Measurements from ENCODE around the gene PHF12. TPM values are rescaled to one million over a fixed set of nuclear protein-coding genes. Genes with fewer than 3 reads are reported as not detected.

The PHF12 gene
- total and polyA plus RNA-seq, 8 donors = 8.3 to 206 (median 24.7) TPM

GRCh38 chr17:28961391-28961790 lies 10.1 kb upstream of the PHF12 start:
- WGBS, 5 donors = 83 to 87% (median 87%) methylated on average over 7 of the region's 7 CpGs
- DNase-seq = no peak

DNA sequence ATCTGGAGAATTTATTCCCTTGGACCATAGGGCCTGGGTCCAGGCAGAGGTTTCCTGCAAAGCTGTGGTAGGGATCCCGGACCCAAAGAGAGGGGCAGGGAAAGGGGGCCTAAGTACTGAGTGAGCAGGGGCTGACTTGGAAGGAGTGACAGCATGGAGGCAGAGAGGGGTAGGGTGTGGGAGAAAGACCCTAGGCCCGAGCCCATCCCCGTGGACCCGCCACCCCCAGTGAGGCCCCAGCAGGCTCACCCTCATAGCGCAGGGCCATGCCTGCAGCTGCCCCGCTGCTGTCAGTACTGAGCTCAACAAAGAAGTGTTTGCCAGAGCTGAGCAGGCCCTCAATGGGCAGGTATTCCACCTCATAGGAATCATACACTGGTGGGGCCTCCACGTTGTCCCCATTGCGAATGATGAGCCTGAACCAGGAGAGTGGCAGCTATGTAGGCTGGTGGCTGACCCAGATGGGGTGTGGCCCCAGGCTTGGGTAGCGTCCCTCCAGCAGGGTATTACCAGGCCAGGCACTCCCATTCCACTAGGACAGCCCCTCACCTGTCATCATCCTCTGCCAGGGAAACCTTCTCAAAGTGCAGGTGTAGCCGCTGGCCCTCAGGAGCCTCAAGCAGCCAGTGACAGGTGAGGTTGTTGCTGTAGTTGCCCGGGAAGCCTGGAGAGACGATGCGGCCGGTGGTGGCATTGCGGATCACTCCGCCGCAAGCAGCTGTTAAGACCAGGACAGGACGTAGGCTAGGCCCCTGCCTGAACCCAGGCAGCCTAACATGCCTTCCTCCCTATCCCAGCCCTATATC lies 9.1 kb upstream of the PHF12 start:
- Histone ChIP-seq H3K27me3 (peaks cover 0 to 26% (median 0%) of the 10 kb centered on the region in 3 donors), H3K27ac (no peak overlapping the region), H3K4me3 (no peak overlapping the region), H3K36me3 (no peaks in the 10 kb centered on the region), H3K4me1 (peaks cover 0 to 2% (median 0%) of the 10 kb centered on the region in 4 donors), H3K9me3 (no peaks in the 10 kb centered on the region)
- intact Hi-C loops (cut with DNase I; ENCODE audit: low total_unique reads) = no loop called here
- DNase-seq = no peak
- no peak for TF ChIP-seq POLR2A (IDR thresholded peaks at IDR 0.05)
- TF ChIP-seq POLR2AphosphoS5 (IDR thresholded peaks at IDR 0.05) = no peak
- TF ChIP-seq EP300 (IDR thresholded peaks at IDR 0.05) = no peak
- no peak for TF ChIP-seq CTCF (IDR thresholded peaks at IDR 0.05)
- 88 to 93% (median 89%) methylated on average over 17 to 18 of the region's 18 CpGs for WGBS, 5 donors

More at GRCh38 chr17:28961391-28961790, 10.1 kb upstream of the PHF12 start:
- Histone ChIP-seq H3K4me1 (peaks cover 0 to 6% (median 0%) of the 10 kb centered on the region in 4 donors), H3K4me3 (no peak overlapping the region), H3K9me3 (no peaks in the 10 kb centered on the region), H3K36me3 (no peaks in the 10 kb centered on the region), H3K27me3 (peaks cover 0 to 26% (median 0%) of the 10 kb centered on the region in 3 donors), H3K27ac (no peak overlapping the region)
- TF ChIP-seq POLR2A (IDR thresholded peaks at IDR 0.05) (no peak), CTCF (IDR thresholded peaks at IDR 0.05) (no peak), EP300 (IDR thresholded peaks at IDR 0.05) (no peak), POLR2AphosphoS5 (IDR thresholded peaks at IDR 0.05) (no peak)
- intact Hi-C loops (cut with DNase I; ENCODE audit: low total_unique reads) = no loop called here

DNA sequence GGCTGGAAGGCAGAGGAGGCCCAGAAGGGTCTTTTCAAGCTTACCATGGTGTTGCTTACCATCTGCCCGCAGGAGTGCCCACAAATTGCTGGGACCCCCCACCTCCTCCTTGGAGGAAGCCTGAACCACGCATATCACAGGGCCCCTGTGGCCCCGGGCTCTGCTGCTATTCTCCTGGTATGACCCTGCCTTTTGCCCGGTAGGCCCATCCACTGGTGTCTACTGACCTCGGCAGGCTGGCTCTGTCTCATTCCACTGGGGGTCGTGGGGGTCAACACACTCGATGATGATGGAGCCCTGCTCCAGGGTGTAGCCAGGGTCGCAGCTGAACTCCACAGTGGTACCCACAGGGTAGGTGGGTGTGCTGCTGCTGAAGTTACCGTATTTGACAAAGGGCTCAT lies 8.2 kb upstream of the PHF12 start:
- 80 to 89% (median 85%) methylated on average over 7 to 9 of the region's 9 CpGs for WGBS, 5 donors
- Histone ChIP-seq H3K4me1 (no peaks in the 10 kb centered on the region), H3K27me3 (peaks cover 0 to 19% (median 0%) of the 10 kb centered on the region in 3 donors), H3K9me3 (no peaks in the 10 kb centered on the region), H3K4me3 (no peak overlapping the region), H3K36me3 (no peaks in the 10 kb centered on the region), H3K27ac (no peak overlapping the region)
- TF ChIP-seq POLR2AphosphoS5 (IDR thresholded peaks at IDR 0.05) (no peak), POLR2A (IDR thresholded peaks at IDR 0.05) (no peak), EP300 (IDR thresholded peaks at IDR 0.05) (no peak), CTCF (IDR thresholded peaks at IDR 0.05) (no peak)
- no peak for DNase-seq
- intact Hi-C loops (cut with DNase I; ENCODE audit: low total_unique reads) = no loop called here

GRCh38 chr17:28958820-28959455 lies 7.6 kb upstream of the PHF12 start:
- no peak overlapping the region for H3K27ac ChIP-seq
- H3K27me3 ChIP-seq = peaks cover 0 to 15% (median 0%) of the 10 kb centered on the region in 3 donors
- DNase-seq = no peak
- no peaks in the 10 kb centered on the region for H3K9me3 ChIP-seq
- intact Hi-C loops (cut with DNase I; ENCODE audit: low total_unique reads) = no loop called here
- 87 to 96% (median 92%) methylated on average over 14 to 18 of the region's 18 CpGs for WGBS, 5 donors
- TF ChIP-seq EP300 (IDR thresholded peaks at IDR 0.05) (no peak), CTCF (IDR thresholded peaks at IDR 0.05) (no peak), POLR2A (IDR thresholded peaks at IDR 0.05) (no peak), POLR2AphosphoS5 (IDR thresholded peaks at IDR 0.05) (no peak)
- H3K4me3 ChIP-seq = no peak overlapping the region
- H3K4me1 ChIP-seq = no peaks in the 10 kb centered on the region
- no peaks in the 10 kb centered on the region for H3K36me3 ChIP-seq
